Tongue (tissue), 2 donors: ENCODE results near the gene TMSB10. TPM values are rescaled to one million over a fixed set of nuclear protein-coding genes. Genes with fewer than 3 reads are reported as not detected.
A peak's percentile ranks its signal among the peaks of the same experiment; 100 is the strongest.
"Not testable (repeated sequence)": the region's sequence is repeated elsewhere in the genome, so short reads cannot be mapped to it uniquely, and the experiment has no call there.

Experiments used
- DNase-seq: peaks from one replicate; pipeline ENCODE4 v3.0.0-alpha.2; 2015
- total RNA-seq: library from RNA; depleted of rRNA; stranded (reverse); fragments of >200 nt; gene quantifications from one replicate; pipeline ENCODE4 v1.2.3, GENCODE V29; 2014

The TMSB10 gene
- total RNA-seq, 1 donor from 2014 or later, result 1,365 TPM

- DNase-seq, result peak; percentile 87
These were observed 710 bp upstream of the TMSB10 start for GRCh38 chr2:84904717-84905174.

GRCh38 chr2:84906108-84906899, 848 bp downstream of the TMSB10 start:
- DNase-seq, result no peak

GRCh38 chr2:84906900-84907714, 1.7 kb downstream of the TMSB10 start:
- peak; percentile 81 for DNase-seq

GRCh38 chr2:84908948-84909713, 3.7 kb downstream of the TMSB10 start:
- DNase-seq, result no peak

GRCh38 chr2:84911135-84911678, 5.8 kb downstream of the TMSB10 start:
- DNase-seq, result no peak

GRCh38 chr2:84912984-84913383, 7.5 kb downstream of the TMSB10 start:
- no peak for DNase-seq

GRCh38 chr2:84914334-84914733, 8.9 kb downstream of the TMSB10 start:
- no peak for DNase-seq

- not testable (repeated sequence) for DNase-seq
These were observed 10.2 kb downstream of the TMSB10 start for GRCh38 chr2:84915675-84916074.

- DNase-seq, result not testable (repeated sequence)
These were observed 12.4 kb downstream of the TMSB10 start for GRCh38 chr2:84917821-84918220.

- no peak for DNase-seq
These were observed 13.0 kb downstream of the TMSB10 start for GRCh38 chr2:84918430-84918829.

- DNase-seq, result peak; percentile 66
These were observed 14.6 kb downstream of the TMSB10 start for GRCh38 chr2:84919885-84920580.

- DNase-seq, result no peak
These were observed 17.6 kb downstream of the TMSB10 start for GRCh38 chr2:84923009-84923408.

GRCh38 chr2:84924173-84925106, 19.0 kb downstream of the TMSB10 start:
- peak; percentile 18 for DNase-seq

- DNase-seq, result no peak
These were observed 19.9 kb downstream of the TMSB10 start for GRCh38 chr2:84925336-84925723.

- peak; percentile 95 for DNase-seq
These were observed 20.4 kb downstream of the TMSB10 start for GRCh38 chr2:84925724-84926376.

GRCh38 chr2:84927275-84927627, 21.8 kb downstream of the TMSB10 start:
- no peak for DNase-seq

- no peak for DNase-seq
These were observed 25.9 kb downstream of the TMSB10 start for GRCh38 chr2:84931384-84931821.

- DNase-seq, result no peak
These were observed 32.9 kb downstream of the TMSB10 start for GRCh38 chr2:84938194-84938879.

- DNase-seq, result no peak
These were observed 34.1 kb downstream of the TMSB10 start for GRCh38 chr2:84939426-84940087.
